Measurements from ENCODE around the gene ZNF778.

DNA sequence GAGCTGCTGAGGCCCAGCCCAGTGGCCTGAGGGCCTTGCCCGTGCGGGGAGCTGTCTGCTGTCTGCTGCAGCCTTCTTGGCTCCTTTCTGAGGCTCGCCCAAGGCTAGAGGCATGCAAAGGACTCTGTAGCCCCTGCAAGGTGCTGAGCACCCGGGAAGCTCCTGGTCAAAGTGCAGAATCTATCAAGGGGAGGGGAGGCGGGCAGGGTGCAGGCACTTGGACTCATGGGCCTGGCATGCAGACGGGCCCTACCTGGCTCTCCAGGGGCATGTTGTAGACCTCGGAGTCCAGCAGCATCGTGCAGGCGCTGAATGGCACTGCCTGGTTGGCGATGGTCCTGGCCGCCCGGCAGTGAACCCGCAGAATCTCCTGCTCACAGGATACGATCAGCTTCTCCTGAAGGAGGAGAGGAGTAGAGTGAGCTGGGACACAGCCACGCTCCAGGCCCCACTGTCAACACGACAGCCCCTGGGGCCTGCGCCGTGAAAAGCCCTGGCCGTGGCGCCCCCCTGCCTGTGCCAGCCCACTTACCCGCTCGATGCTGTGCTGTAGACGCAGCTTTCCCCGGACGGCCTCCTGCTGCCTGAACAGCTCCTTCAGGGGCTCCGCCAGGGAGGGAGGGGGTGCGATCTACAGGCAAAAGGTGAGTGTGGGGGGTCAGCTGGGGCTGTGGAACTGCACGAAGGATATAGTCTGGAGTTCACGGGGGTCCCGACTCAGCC, 57.2 kb downstream of the ZNF778 start:
- TF ChIP-seq, protein P1, sequence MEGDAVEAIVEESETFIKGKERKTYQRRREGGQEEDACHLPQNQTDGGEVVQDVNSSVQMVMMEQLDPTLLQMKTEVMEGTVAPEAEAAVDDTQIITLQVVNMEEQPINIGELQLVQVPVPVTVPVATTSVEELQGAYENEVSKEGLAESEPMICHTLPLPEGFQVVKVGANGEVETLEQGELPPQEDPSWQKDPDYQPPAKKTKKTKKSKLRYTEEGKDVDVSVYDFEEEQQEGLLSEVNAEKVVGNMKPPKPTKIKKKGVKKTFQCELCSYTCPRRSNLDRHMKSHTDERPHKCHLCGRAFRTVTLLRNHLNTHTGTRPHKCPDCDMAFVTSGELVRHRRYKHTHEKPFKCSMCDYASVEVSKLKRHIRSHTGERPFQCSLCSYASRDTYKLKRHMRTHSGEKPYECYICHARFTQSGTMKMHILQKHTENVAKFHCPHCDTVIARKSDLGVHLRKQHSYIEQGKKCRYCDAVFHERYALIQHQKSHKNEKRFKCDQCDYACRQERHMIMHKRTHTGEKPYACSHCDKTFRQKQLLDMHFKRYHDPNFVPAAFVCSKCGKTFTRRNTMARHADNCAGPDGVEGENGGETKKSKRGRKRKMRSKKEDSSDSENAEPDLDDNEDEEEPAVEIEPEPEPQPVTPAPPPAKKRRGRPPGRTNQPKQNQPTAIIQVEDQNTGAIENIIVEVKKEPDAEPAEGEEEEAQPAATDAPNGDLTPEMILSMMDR (IDR thresholded peaks at IDR 0.05; ENCODE audit: poor library complexity) = no peak
- TF ChIP-seq EZH2 (IDR thresholded peaks at IDR 0.05; ENCODE audit: borderline replicate concordance) = no peak

Measured in hepatocyte (in vitro differentiated cells).